HCT116 (cell line): ENCODE results near the gene ZNF532. TPM values are rescaled to one million over a fixed set of nuclear protein-coding genes. Genes with fewer than 3 reads are reported as not detected.

Experiments used
- ATAC-seq: fragments of 200-7000 bp; cut with Tn5 transposase; 2 replicates; pipeline ENCODE4 v1.9.1; 2020; ENCODE audit warnings: mild to moderate bottlenecking, moderate library complexity
- BruUV-seq: library from RNA; stranded (reverse); fragments of 400-500 nt; replicated peaks from 2 replicates; lab custom pipeline; 2021; lab: Mats Ljungman, UMichigan
- CTCF ChIA-PET: fragments of 300-600 bp; sonication (Branson Sonifier 250); formaldehyde crosslinking; loops from one replicate; lab custom pipeline; 2021; ENCODE audit warnings: antibody characterized with exemption; lab: Charles Lee
- POLR2A ChIA-PET: fragments of 300-600, 350-600 bp; sonication (Branson Sonifier 250); formaldehyde crosslinking; loops from one replicate; lab custom pipeline; 2021; ENCODE audit warnings: antibody characterized with exemption; lab: Charles Lee
- RAD21 ChIA-PET, 2 experiments: fragments of 300-600 bp; sonication (Branson Sonifier 250); formaldehyde crosslinking; loops; one replicate each; lab custom pipeline; 2023; ENCODE audit warnings: low total read pairs in 2 of 2; ENCODE audit not compliant: uncharacterized antibody in 2 of 2, unreplicated experiment in 2 of 2, low non-redundant PET in 1 of 2; lab: Charles Lee
- DNase-seq: peaks from one replicate; pipeline ENCODE4 v3.0.0-alpha.2; 2010; ENCODE audit warnings: low read depth, low spot score
- H2AFZ ChIP-seq: fragments of 200-600 bp; shearing (Covaris generic), sonication (generic); 2 replicates; pipeline ENCODE4 v1.6.1; 2017; ENCODE audit warnings: low read depth, mixed run types, mixed read lengths, antibody characterized with exemption, low read length; ENCODE audit not compliant: poor library complexity, severe bottlenecking
- H3K27ac ChIP-seq: 2 replicates; pipeline ENCODE4 v1.5.1; 2012; ENCODE audit warnings: low read depth, low read length
- H3K27me3 ChIP-seq: fragments of 200-600 bp; sonication (generic); 2 replicates; pipeline ENCODE4 v1.6.1; 2016; ENCODE audit warnings: mixed run types, low read length, mixed read lengths; ENCODE audit not compliant: insufficient read depth
- H3K36me3 ChIP-seq, 2 experiments: fragments of 200-500 bp in 1 of 2; fragments of 200-600 bp in 1 of 2; sonication (Bioruptor generic) in 1 of 2; sonication (generic) in 1 of 2; 2 replicates each; pipeline versions ENCODE4 v1.5.1 to v1.6.1; 2014 to 2016; ENCODE audit warnings: low read length in 2 of 2, inconsistent platforms in 1 of 2, mixed read lengths in 1 of 2, mixed run types in 1 of 2; ENCODE audit not compliant: insufficient read depth in 2 of 2, control insufficient read depth in 1 of 2
- H3K4me1 ChIP-seq, 2 experiments: fragments of 200-600 bp in 1 of 2; sonication (generic) in 1 of 2; 2 replicates each; pipeline versions ENCODE4 v1.5.1 to v1.6.1; 2012 to 2017; ENCODE audit warnings: low read length in 2 of 2, inconsistent platforms in 1 of 2, mild to moderate bottlenecking in 1 of 2, mixed read lengths in 1 of 2, mixed run types in 1 of 2, moderate library complexity in 1 of 2; ENCODE audit not compliant: insufficient read depth in 2 of 2, control insufficient read depth in 1 of 2
- H3K4me2 ChIP-seq: fragments of 200-600 bp; sonication (generic); 2 replicates; pipeline ENCODE4 v1.6.1; 2017; ENCODE audit warnings: mixed run types, low read length, mixed read lengths
- H3K4me3 ChIP-seq, 2 experiments: fragments of 200-600 bp in 1 of 2; sonication (generic) in 1 of 2; replicated peaks in 1 of 2; 2 replicates each; pipeline ENCODE4 v1.5.1; 2011 to 2016; ENCODE audit warnings: low read length in 2 of 2, control low read depth in 1 of 2, low read depth in 1 of 2, mild to moderate bottlenecking in 1 of 2, mixed read lengths in 1 of 2, mixed run types in 1 of 2
- H3K79me2 ChIP-seq: fragments of 200-600 bp; sonication (generic); 2 replicates; pipeline ENCODE4 v1.6.1; 2017; ENCODE audit warnings: mild to moderate bottlenecking, mixed run types, low read length, moderate library complexity, mixed read lengths; ENCODE audit not compliant: insufficient read depth
- H3K9ac ChIP-seq: fragments of 200-600 bp; sonication (generic); 2 replicates; pipeline ENCODE4 v1.6.1; 2016; ENCODE audit warnings: low read length, mixed read lengths
- H3K9me2 ChIP-seq: fragments of 200-600 bp; sonication (generic), shearing (Covaris generic); 2 replicates; pipeline ENCODE4 v1.6.1; 2017; ENCODE audit warnings: mixed run types, mild to moderate bottlenecking, moderate library complexity; ENCODE audit not compliant: insufficient read depth
- H3K9me3 ChIP-seq, 2 experiments: fragments of 200-500 bp in 1 of 2; fragments of 200-600 bp in 1 of 2; sonication (Bioruptor generic) in 1 of 2; sonication (generic) in 1 of 2; 2 replicates each; pipeline ENCODE4 v1.6.1; 2014 to 2017; ENCODE audit warnings: low read length in 2 of 2, mixed read lengths in 2 of 2, inconsistent platforms in 1 of 2, low read depth in 1 of 2, mild to moderate bottlenecking in 1 of 2, mixed run types in 1 of 2, moderate library complexity in 1 of 2; ENCODE audit not compliant: control insufficient read depth in 1 of 2, insufficient read depth in 1 of 2
- H4K20me1 ChIP-seq: fragments of 200-600 bp; sonication (generic), shearing (Covaris generic); 2 replicates; pipeline ENCODE4 v1.6.1; 2017; ENCODE audit warnings: mixed run types, mild to moderate bottlenecking, moderate library complexity; ENCODE audit not compliant: insufficient read depth
- CBX3 ChIP-seq: IDR thresholded peaks from 2 replicates; pipeline ENCODE4 v1.6.1; 2012; ENCODE audit warnings: low read depth
- CEBPB ChIP-seq: IDR thresholded peaks from 2 replicates; pipeline ENCODE4 v1.6.1; 2012; ENCODE audit warnings: low read depth
- ELF1 ChIP-seq: IDR thresholded peaks from 2 replicates; pipeline ENCODE4 v1.6.1; 2012; ENCODE audit warnings: low read depth, borderline replicate concordance
- EZH2 ChIP-seq: fragments of 200-600 bp; sonication (generic); IDR thresholded peaks from 2 replicates; pipeline ENCODE4 v1.6.1; 2017; ENCODE audit warnings: antibody characterized with exemption, mixed run types
- EZH2phosphoT487 ChIP-seq: fragments of 200-600 bp; IDR thresholded peaks from 2 replicates; pipeline ENCODE4 v1.6.1; 2018; ENCODE audit warnings: antibody characterized with exemption, borderline replicate concordance
- FOSL1 ChIP-seq: IDR thresholded peaks from 2 replicates; pipeline ENCODE4 v1.6.1; 2012; ENCODE audit warnings: low read depth
- JUND ChIP-seq: IDR thresholded peaks from 2 replicates; pipeline ENCODE4 v1.6.1; 2012
- POLR2A ChIP-seq: IDR thresholded peaks from 2 replicates; pipeline ENCODE4 v1.7.0; 2011; ENCODE audit warnings: borderline replicate concordance; ENCODE audit not compliant: insufficient read depth, insufficient read length; ENCODE audit errors: extremely low read depth
- POLR2AphosphoS5 ChIP-seq: IDR thresholded peaks from 2 replicates; pipeline ENCODE4 v1.6.1; 2011; ENCODE audit warnings: mild to moderate bottlenecking, low read depth, low read length, moderate library complexity
- RAD21 ChIP-seq: IDR thresholded peaks from 2 replicates; pipeline ENCODE4 v1.6.1; 2012; ENCODE audit warnings: low read depth, mild to moderate bottlenecking
- SIN3A ChIP-seq: IDR thresholded peaks from 2 replicates; pipeline ENCODE4 v1.6.1; 2012; ENCODE audit warnings: low read depth
- SP1 ChIP-seq: IDR thresholded peaks from 2 replicates; pipeline ENCODE4 v1.6.1; 2012; ENCODE audit warnings: low read depth
- SRF ChIP-seq: IDR thresholded peaks from 2 replicates; pipeline ENCODE4 v1.6.1; 2012; ENCODE audit warnings: low read depth
- TCF7L2 ChIP-seq: IDR thresholded peaks from 2 replicates; pipeline ENCODE4 v1.7.0; 2011; ENCODE audit warnings: borderline replicate concordance, inconsistent platforms; ENCODE audit not compliant: insufficient read depth, insufficient read length; ENCODE audit errors: extremely low read depth
- ZFX ChIP-seq: fragments of 450-650 bp; IDR thresholded peaks from 2 replicates; pipeline ENCODE4 v1.6.1; 2017
- ZNF274 ChIP-seq: fragments of 200-500 bp; sonication (Bioruptor generic); IDR thresholded peaks from 2 replicates; pipeline ENCODE4 v1.6.1; 2014; ENCODE audit warnings: mild to moderate bottlenecking, low read depth, low read length, inconsistent platforms
- intact Hi-C: fragments of 100-400 bp; cut with micrococcal nuclease; formaldehyde crosslinking; loops from 2 replicates; pipeline ENCODE4 v1.10.0; 2022
- total RNA-seq: library from RNA; stranded (reverse); gene quantifications from one replicate; pipeline ENCODE4 v1.2.1, GENCODE V29; 2021; ENCODE audit not compliant: unreplicated experiment
- TF ChIP-seq, protein P1 (sequence below), 3 experiments: fragments of 200-600 bp in 1 of 3; sonication (generic) in 1 of 3; IDR thresholded peaks in 2 of 3; conservative IDR thresholded peaks in 1 of 3; 2 replicates each; pipeline ENCODE4 v1.5.1; 2012 to 2017; ENCODE audit warnings: low read depth in 2 of 3, low read length in 2 of 3, antibody characterized with exemption in 1 of 3, borderline replicate concordance in 1 of 3, control low read depth in 1 of 3, mild to moderate bottlenecking in 1 of 3, mixed read lengths in 1 of 3, mixed run types in 1 of 3, moderate library complexity in 1 of 3; ENCODE audit not compliant: insufficient read depth in 1 of 3
- TF ChIP-seq, protein P2 (sequence below): IDR thresholded peaks from 2 replicates; pipeline ENCODE4 v1.6.1; 2012; ENCODE audit warnings: low read depth
- TF ChIP-seq, protein P3 (sequence below): IDR thresholded peaks from 2 replicates; pipeline ENCODE4 v1.6.1; 2011; ENCODE audit warnings: mild to moderate bottlenecking, low read length, moderate library complexity; ENCODE audit not compliant: insufficient replicate concordance; ENCODE audit errors: extremely low read depth

Gene ZNF532
- total RNA-seq, 1 experiment from 2014 or later: 11.6 TPM

DNA sequence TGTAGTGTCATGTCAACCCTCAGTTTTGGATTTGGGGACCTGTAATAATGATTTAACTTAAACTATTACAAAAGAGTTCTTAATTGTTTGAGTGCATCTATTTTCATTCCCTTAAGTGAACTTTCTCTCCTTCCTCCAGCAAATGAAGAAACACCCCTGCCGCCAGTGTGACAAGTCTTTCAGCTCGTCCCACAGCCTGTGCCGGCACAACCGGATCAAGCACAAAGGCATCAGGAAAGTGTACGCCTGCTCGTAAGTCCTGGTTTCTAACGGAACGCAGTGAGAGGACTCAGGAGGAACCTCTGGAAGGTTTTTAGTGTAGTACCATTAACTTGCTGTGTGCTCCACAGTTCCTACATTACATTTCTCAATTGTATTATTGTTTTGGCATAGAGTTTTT is 114.2 kb downstream of the ZNF532 start:
- intact Hi-C loops: no loop called here
- H2AFZ ChIP-seq: no peak overlapping the region
- H3K36me3 ChIP-seq: no peaks in the 10 kb centered on the region
- BruUV-seq: no TSS peak
- ChIA-PET CTCF (no interaction called here), RAD21 (no interaction called here), POLR2A (no interaction called here)
- DNase-seq (no peak), ATAC-seq (no peak)
- H4K20me1 ChIP-seq: no peaks in the 10 kb centered on the region
- no peak overlapping the region for H3K4me2 ChIP-seq
- no peaks in the 10 kb centered on the region for H3K4me1 ChIP-seq
- no peak overlapping the region for H3K27ac ChIP-seq
- no peak overlapping the region for H3K4me3 ChIP-seq
- no peak for TF ChIP-seq SP1
- TF ChIP-seq CBX3: no peak
- TF ChIP-seq ZFX: no peak
- TF ChIP-seq POLR2A: no peak
- TF ChIP-seq, protein P1, sequence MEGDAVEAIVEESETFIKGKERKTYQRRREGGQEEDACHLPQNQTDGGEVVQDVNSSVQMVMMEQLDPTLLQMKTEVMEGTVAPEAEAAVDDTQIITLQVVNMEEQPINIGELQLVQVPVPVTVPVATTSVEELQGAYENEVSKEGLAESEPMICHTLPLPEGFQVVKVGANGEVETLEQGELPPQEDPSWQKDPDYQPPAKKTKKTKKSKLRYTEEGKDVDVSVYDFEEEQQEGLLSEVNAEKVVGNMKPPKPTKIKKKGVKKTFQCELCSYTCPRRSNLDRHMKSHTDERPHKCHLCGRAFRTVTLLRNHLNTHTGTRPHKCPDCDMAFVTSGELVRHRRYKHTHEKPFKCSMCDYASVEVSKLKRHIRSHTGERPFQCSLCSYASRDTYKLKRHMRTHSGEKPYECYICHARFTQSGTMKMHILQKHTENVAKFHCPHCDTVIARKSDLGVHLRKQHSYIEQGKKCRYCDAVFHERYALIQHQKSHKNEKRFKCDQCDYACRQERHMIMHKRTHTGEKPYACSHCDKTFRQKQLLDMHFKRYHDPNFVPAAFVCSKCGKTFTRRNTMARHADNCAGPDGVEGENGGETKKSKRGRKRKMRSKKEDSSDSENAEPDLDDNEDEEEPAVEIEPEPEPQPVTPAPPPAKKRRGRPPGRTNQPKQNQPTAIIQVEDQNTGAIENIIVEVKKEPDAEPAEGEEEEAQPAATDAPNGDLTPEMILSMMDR (IDR thresholded peaks at IDR 0.05 in 2 of 3, conservative IDR thresholded peaks at IDR 0.05 in 1 of 3; ENCODE audit: borderline replicate concordance in 1 of 3, insufficient read depth in 1 of 3, low read depth in 2 of 3, low read length in 2 of 3): no peak
- TF ChIP-seq SIN3A: no peak
- TF ChIP-seq SRF: no peak
- TF ChIP-seq RAD21: no peak
- TF ChIP-seq JUND: no peak
- TF ChIP-seq FOSL1: no peak
- TF ChIP-seq EZH2: no peak
- TF ChIP-seq TCF7L2: no peak
- TF ChIP-seq CEBPB: no peak
- no peak for TF ChIP-seq ELF1
- TF ChIP-seq, protein P2, sequence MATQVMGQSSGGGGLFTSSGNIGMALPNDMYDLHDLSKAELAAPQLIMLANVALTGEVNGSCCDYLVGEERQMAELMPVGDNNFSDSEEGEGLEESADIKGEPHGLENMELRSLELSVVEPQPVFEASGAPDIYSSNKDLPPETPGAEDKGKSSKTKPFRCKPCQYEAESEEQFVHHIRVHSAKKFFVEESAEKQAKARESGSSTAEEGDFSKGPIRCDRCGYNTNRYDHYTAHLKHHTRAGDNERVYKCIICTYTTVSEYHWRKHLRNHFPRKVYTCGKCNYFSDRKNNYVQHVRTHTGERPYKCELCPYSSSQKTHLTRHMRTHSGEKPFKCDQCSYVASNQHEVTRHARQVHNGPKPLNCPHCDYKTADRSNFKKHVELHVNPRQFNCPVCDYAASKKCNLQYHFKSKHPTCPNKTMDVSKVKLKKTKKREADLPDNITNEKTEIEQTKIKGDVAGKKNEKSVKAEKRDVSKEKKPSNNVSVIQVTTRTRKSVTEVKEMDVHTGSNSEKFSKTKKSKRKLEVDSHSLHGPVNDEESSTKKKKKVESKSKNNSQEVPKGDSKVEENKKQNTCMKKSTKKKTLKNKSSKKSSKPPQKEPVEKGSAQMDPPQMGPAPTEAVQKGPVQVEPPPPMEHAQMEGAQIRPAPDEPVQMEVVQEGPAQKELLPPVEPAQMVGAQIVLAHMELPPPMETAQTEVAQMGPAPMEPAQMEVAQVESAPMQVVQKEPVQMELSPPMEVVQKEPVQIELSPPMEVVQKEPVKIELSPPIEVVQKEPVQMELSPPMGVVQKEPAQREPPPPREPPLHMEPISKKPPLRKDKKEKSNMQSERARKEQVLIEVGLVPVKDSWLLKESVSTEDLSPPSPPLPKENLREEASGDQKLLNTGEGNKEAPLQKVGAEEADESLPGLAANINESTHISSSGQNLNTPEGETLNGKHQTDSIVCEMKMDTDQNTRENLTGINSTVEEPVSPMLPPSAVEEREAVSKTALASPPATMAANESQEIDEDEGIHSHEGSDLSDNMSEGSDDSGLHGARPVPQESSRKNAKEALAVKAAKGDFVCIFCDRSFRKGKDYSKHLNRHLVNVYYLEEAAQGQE: no peak
- no peak for TF ChIP-seq ZNF274
- TF ChIP-seq, protein P3, sequence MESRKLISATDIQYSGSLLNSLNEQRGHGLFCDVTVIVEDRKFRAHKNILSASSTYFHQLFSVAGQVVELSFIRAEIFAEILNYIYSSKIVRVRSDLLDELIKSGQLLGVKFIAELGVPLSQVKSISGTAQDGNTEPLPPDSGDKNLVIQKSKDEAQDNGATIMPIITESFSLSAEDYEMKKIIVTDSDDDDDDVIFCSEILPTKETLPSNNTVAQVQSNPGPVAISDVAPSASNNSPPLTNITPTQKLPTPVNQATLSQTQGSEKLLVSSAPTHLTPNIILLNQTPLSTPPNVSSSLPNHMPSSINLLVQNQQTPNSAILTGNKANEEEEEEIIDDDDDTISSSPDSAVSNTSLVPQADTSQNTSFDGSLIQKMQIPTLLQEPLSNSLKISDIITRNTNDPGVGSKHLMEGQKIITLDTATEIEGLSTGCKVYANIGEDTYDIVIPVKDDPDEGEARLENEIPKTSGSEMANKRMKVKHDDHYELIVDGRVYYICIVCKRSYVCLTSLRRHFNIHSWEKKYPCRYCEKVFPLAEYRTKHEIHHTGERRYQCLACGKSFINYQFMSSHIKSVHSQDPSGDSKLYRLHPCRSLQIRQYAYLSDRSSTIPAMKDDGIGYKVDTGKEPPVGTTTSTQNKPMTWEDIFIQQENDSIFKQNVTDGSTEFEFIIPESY: no peak
- no peak for TF ChIP-seq EZH2phosphoT487
- TF ChIP-seq POLR2AphosphoS5: no peak
- no peaks in the 10 kb centered on the region for H3K79me2 ChIP-seq
- H3K9me3 ChIP-seq: no peaks in the 10 kb centered on the region
- no peaks in the 10 kb centered on the region for H3K27me3 ChIP-seq
- H3K9me2 ChIP-seq: no peaks in the 10 kb centered on the region
- H3K9ac ChIP-seq: no peak overlapping the region
